ENCODE data around the gene SNX25. TPM values are rescaled to one million over a fixed set of nuclear protein-coding genes. Genes with fewer than 3 reads are reported as not detected.

The SNX25 gene
- polyA plus RNA-seq, 1 donor (not counting 4 experiments of a cell fraction or from before 2014, with no cell fraction given): 5.0 TPM

GRCh38 chr4:185229021-185229818 is 19.8 kb downstream of the SNX25 start:
- Histone ChIP-seq H3K4me2 (ENCODE audit: control insufficient read depth, extremely low read depth, insufficient read depth, low read depth, low read length) (no peak overlapping the region), H3K27me3 (ENCODE audit: control insufficient read depth, extremely low read depth, insufficient read depth, low read length) (no peaks in the 10 kb centered on the region), H4K20me1 (ENCODE audit: control insufficient read depth, extremely low read depth, insufficient read depth, low read length) (peaks cover 2% of the 10 kb centered on the region), H3K4me1 (ENCODE audit: control insufficient read depth, extremely low read depth, insufficient read depth, low read length) (no peaks in the 10 kb centered on the region), H3K36me3 (ENCODE audit: control insufficient read depth in 2 of 2, extremely low read depth in 1 of 2, insufficient read depth in 2 of 2, low read length in 2 of 2) (no peaks in the 10 kb centered on the region), H3K4me3 (ENCODE audit: control insufficient read depth in 2 of 3, extremely low read depth in 1 of 3, insufficient read depth in 2 of 3, low read depth in 1 of 3, low read length in 3 of 3) (no peak overlapping the region), H3K9me1 (ENCODE audit: control insufficient read depth, extremely low read depth, insufficient read depth, low read length) (no peaks in the 10 kb centered on the region), H2AFZ (ENCODE audit: control insufficient read depth, low read length) (no peak overlapping the region), H3K9me3 (ENCODE audit: control insufficient read depth, low read depth, low read length) (no peaks in the 10 kb centered on the region), H3K79me2 (ENCODE audit: control insufficient read depth, insufficient read depth, low read length) (no peaks in the 10 kb centered on the region), H3K27ac (ENCODE audit: control insufficient read depth, insufficient read depth, low read length) (no peak overlapping the region), H3K9ac (ENCODE audit: control insufficient read depth, extremely low read depth, insufficient read depth, low read length) (no peak overlapping the region)
- FAIRE-seq (no peak), DNase-seq (ENCODE audit: low read depth, low spot score) (no peak)
- TF ChIP-seq CTCF (optimal IDR thresholded peaks at IDR 0.05 in 1 of 3, IDR thresholded peaks at IDR 0.05 in 1 of 3, conservative IDR thresholded peaks at IDR 0.05 in 1 of 3; ENCODE audit: extremely low read depth in 1 of 3, insufficient read depth in 2 of 3, low read length in 3 of 3) (no peak), EZH2 (IDR thresholded peaks at IDR 0.05; ENCODE audit: low read length) (no peak)
- dilution Hi-C loops (cut with MboI; ENCODE audit: extremely low pct_ligation_motif_present, low sequenced_read_pairs): no loop called here

GRCh38 chr4:185232370-185232769 is 23.0 kb downstream of the SNX25 start:
- dilution Hi-C loops (cut with MboI; ENCODE audit: extremely low pct_ligation_motif_present, low sequenced_read_pairs): no loop called here
- TF ChIP-seq EZH2 (IDR thresholded peaks at IDR 0.05; ENCODE audit: low read length) (no peak), CTCF (optimal IDR thresholded peaks at IDR 0.05 in 1 of 3, IDR thresholded peaks at IDR 0.05 in 1 of 3, conservative IDR thresholded peaks at IDR 0.05 in 1 of 3; ENCODE audit: extremely low read depth in 1 of 3, insufficient read depth in 2 of 3, low read length in 3 of 3) (no peak)
- Histone ChIP-seq H3K27me3 (ENCODE audit: control insufficient read depth, extremely low read depth, insufficient read depth, low read length) (no peaks in the 10 kb centered on the region), H3K4me2 (ENCODE audit: control insufficient read depth, extremely low read depth, insufficient read depth, low read depth, low read length) (no peak overlapping the region), H3K4me1 (ENCODE audit: control insufficient read depth, extremely low read depth, insufficient read depth, low read length) (no peaks in the 10 kb centered on the region), H3K9ac (ENCODE audit: control insufficient read depth, extremely low read depth, insufficient read depth, low read length) (no peak overlapping the region), H3K9me1 (ENCODE audit: control insufficient read depth, extremely low read depth, insufficient read depth, low read length) (no peaks in the 10 kb centered on the region), H3K36me3 (ENCODE audit: control insufficient read depth in 2 of 2, extremely low read depth in 1 of 2, insufficient read depth in 2 of 2, low read length in 2 of 2) (no peaks in the 10 kb centered on the region), H4K20me1 (ENCODE audit: control insufficient read depth, extremely low read depth, insufficient read depth, low read length) (no peaks in the 10 kb centered on the region), H3K9me3 (ENCODE audit: control insufficient read depth, low read depth, low read length) (no peaks in the 10 kb centered on the region), H2AFZ (ENCODE audit: control insufficient read depth, low read length) (no peak overlapping the region), H3K4me3 (ENCODE audit: control insufficient read depth in 2 of 3, extremely low read depth in 1 of 3, insufficient read depth in 2 of 3, low read depth in 1 of 3, low read length in 3 of 3) (no peak overlapping the region), H3K79me2 (ENCODE audit: control insufficient read depth, insufficient read depth, low read length) (no peaks in the 10 kb centered on the region), H3K27ac (ENCODE audit: control insufficient read depth, insufficient read depth, low read length) (no peak overlapping the region)
- FAIRE-seq (no peak), DNase-seq (ENCODE audit: low read depth, low spot score) (no peak)
